GM23248 (cell line): Measurements from ENCODE around the gene FTO.

Experiments used
- EZH2 ChIP-seq: fragments of 200-600 bp; sonication (generic); IDR thresholded peaks from 2 replicates; pipeline ENCODE4 v1.6.1; 2018; ENCODE audit warnings: antibody characterized with exemption, mild to moderate bottlenecking; ENCODE audit not compliant: insufficient read depth, poor library complexity, severe bottlenecking
- EZH2phosphoT487 ChIP-seq: fragments of 200-600 bp; sonication (generic); IDR thresholded peaks from 2 replicates; pipeline ENCODE4 v1.6.1; 2018; ENCODE audit warnings: antibody characterized with exemption, moderate library complexity, mild to moderate bottlenecking, low read depth; ENCODE audit not compliant: insufficient read depth

DNA sequence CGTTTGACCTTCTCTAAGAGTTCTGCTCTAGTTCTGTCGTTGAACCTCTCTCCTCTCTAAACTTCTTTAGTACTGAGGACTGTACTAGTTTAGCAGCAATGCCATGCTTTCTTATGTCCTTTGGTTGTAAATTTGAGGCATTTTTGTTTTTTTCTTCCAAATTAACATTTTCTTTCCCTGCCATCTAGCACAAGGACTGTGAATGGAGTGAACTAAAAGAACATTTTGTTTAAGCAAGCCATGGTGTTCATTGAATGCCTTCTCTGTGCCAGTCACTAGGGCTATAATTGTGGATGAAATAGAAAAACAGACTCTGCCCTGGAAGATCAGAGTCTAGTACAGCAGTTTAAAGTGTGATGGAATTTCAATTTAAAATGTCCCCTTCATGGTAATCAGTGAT, 137.9 kb downstream of the FTO start:
- no peak for TF ChIP-seq EZH2
- no peak for TF ChIP-seq EZH2phosphoT487
